Esophagus mucosa (tissue), 1 donor: ENCODE results near the gene DNASE1L1. TPM values are rescaled to one million over a fixed set of nuclear protein-coding genes. Genes with fewer than 3 reads are reported as not detected.

ENCODE experiments used
- total RNA-seq: library from RNA; stranded (reverse); gene quantifications from one replicate; pipeline ENCODE4 v1.2.4, GENCODE V29; 2023
- donor health status: DM: yes; HTN: yes; CAD: no.

The DNASE1L1 gene
- total RNA-seq, 1 donor from 2014 or later = 22.8 TPM

Other genes starting within 250 kb of the DNASE1L1 start
- gene OPN1MW, start 226.7 kb downstream of the DNASE1L1 start, total RNA-seq = not detected
- not detected for gene OPN1MW2, start 189.5 kb downstream of the DNASE1L1 start, total RNA-seq
- not detected for gene OPN1MW3, start 151.7 kb downstream of the DNASE1L1 start, total RNA-seq
- not detected for gene TEX28, start 114.1 kb downstream of the DNASE1L1 start, total RNA-seq
- not detected for gene TKTL1, start 113.5 kb downstream of the DNASE1L1 start, total RNA-seq
- 417 TPM for gene FLNA, start 34.6 kb downstream of the DNASE1L1 start, total RNA-seq
- 49.3 TPM for gene EMD, start 30.0 kb downstream of the DNASE1L1 start, total RNA-seq
- gene RPL10, start 10.9 kb downstream of the DNASE1L1 start, total RNA-seq = 2,565 TPM
- gene TAFAZZIN, start 2.3 kb upstream of the DNASE1L1 start, total RNA-seq = 18.1 TPM
- 63.2 TPM for gene ATP6AP1, start 19.4 kb upstream of the DNASE1L1 start, total RNA-seq
- 33.8 TPM for gene GDI1, start 27.9 kb upstream of the DNASE1L1 start, total RNA-seq
- 17.9 TPM for gene FAM50A, start 34.9 kb upstream of the DNASE1L1 start, total RNA-seq
- 7.1 TPM for gene PLXNA3, start 49.0 kb upstream of the DNASE1L1 start, total RNA-seq
- 15.1 TPM for gene LAGE3, start 70.0 kb upstream of the DNASE1L1 start, total RNA-seq
- gene UBL4A, start 77.4 kb upstream of the DNASE1L1 start, total RNA-seq = 32.3 TPM
- gene SLC10A3, start 81.4 kb upstream of the DNASE1L1 start, total RNA-seq = 20.6 TPM
- 40.6 TPM for gene FAM3A, start 107.0 kb upstream of the DNASE1L1 start, total RNA-seq
- gene G6PD, start 137.6 kb upstream of the DNASE1L1 start, total RNA-seq = 75.4 TPM
- gene IKBKG, start 138.4 kb upstream of the DNASE1L1 start, total RNA-seq = 16.1 TPM
- not detected for gene CTAG1A, start 175.9 kb upstream of the DNASE1L1 start, total RNA-seq
- not detected for gene CTAG1B, start 210.0 kb upstream of the DNASE1L1 start, total RNA-seq
- not detected for gene CTAG2, start 244.3 kb upstream of the DNASE1L1 start, total RNA-seq